Calu3 (cell line): Measurements from ENCODE around the gene XPO6. TPM values are rescaled to one million over a fixed set of nuclear protein-coding genes. Genes with fewer than 3 reads are reported as not detected.

Source experiments
- BruUV-seq: library from RNA; stranded (reverse); fragments of 400-500 nt; replicated peaks from 2 replicates; lab custom pipeline; 2021; lab: Mats Ljungman, UMichigan
- CTCF ChIA-PET: fragments of 300-600 bp; sonication (Branson Sonifier 250); formaldehyde crosslinking; loops from one replicate; lab custom pipeline; 2022; ENCODE audit warnings: antibody characterized with exemption; lab: Charles Lee
- DNase-seq: peaks from one replicate; pipeline ENCODE4 v3.0.0; 2022
- H3K27ac Mint-ChIP-seq: one replicate; pipeline ENCODE4 v1.8.0; 2022; ENCODE audit warnings: mixed read lengths; ENCODE audit not compliant: unreplicated experiment
- H3K27me3 Mint-ChIP-seq: one replicate; pipeline ENCODE4 v1.8.0; 2022; ENCODE audit warnings: mixed read lengths; ENCODE audit not compliant: unreplicated experiment
- H3K36me3 Mint-ChIP-seq: one replicate; pipeline ENCODE4 v1.8.0; 2022; ENCODE audit warnings: mild to moderate bottlenecking, moderate library complexity, mixed read lengths; ENCODE audit not compliant: insufficient read depth, unreplicated experiment
- H3K4me1 Mint-ChIP-seq: one replicate; pipeline ENCODE4 v1.8.0; 2022; ENCODE audit warnings: mild to moderate bottlenecking, low read depth, mixed read lengths; ENCODE audit not compliant: unreplicated experiment
- H3K4me3 Mint-ChIP-seq: one replicate; pipeline ENCODE4 v1.8.0; 2022; ENCODE audit warnings: mild to moderate bottlenecking, low read depth, moderate library complexity, mixed read lengths; ENCODE audit not compliant: unreplicated experiment
- H3K9me3 Mint-ChIP-seq: one replicate; pipeline ENCODE4 v1.8.0; 2022; ENCODE audit warnings: low read depth, mixed read lengths; ENCODE audit not compliant: unreplicated experiment
- CTCF ChIP-seq: fragments of 200-600 bp; IDR thresholded peaks from one replicate; pipeline ENCODE4 v1.8.0; 2022; ENCODE audit warnings: antibody characterized with exemption; ENCODE audit not compliant: unreplicated experiment
- intact Hi-C: fragments of 100-400 bp; cut with micrococcal nuclease; formaldehyde crosslinking; loops from one replicate; pipeline ENCODE4 v1.10.0; 2022; ENCODE audit not compliant: unreplicated experiment
- total RNA-seq: library from RNA; stranded (reverse); gene quantifications from 2 replicates; pipeline ENCODE4 v1.2.3, GENCODE V29; 2022

Gene XPO6
- total RNA-seq, 1 experiment from 2014 or later = 149 TPM

GRCh38 chr16:28204622-28205021 lies 7.1 kb downstream of the XPO6 start:
- no peaks in the 10 kb centered on the region for H3K9me3 Mint-ChIP-seq
- no peak overlapping the region for H3K4me3 Mint-ChIP-seq
- no peak for TF ChIP-seq CTCF
- no peak for DNase-seq
- intact Hi-C loops = no loop called here
- peaks cover 32% of the 10 kb centered on the region for H3K36me3 Mint-ChIP-seq
- no peaks in the 10 kb centered on the region for H3K27me3 Mint-ChIP-seq
- no TSS peak for BruUV-seq
- H3K27ac Mint-ChIP-seq = no peak overlapping the region
- CTCF ChIA-PET = no interaction called here
- H3K4me1 Mint-ChIP-seq = peaks cover 17% of the 10 kb centered on the region

- BruUV-seq = no TSS peak
- no peak for DNase-seq
- H3K36me3 Mint-ChIP-seq = peaks cover 32% of the 10 kb centered on the region
- CTCF ChIA-PET = no interaction called here
- intact Hi-C loops = no loop called here
- H3K4me1 Mint-ChIP-seq = peaks cover 16% of the 10 kb centered on the region
- no peak overlapping the region for H3K27ac Mint-ChIP-seq
- no peak overlapping the region for H3K4me3 Mint-ChIP-seq
- no peaks in the 10 kb centered on the region for H3K27me3 Mint-ChIP-seq
- TF ChIP-seq CTCF = no peak
- H3K9me3 Mint-ChIP-seq = no peaks in the 10 kb centered on the region
Observed at GRCh38 chr16:28204204-28204603, 7.6 kb downstream of the XPO6 start.

GRCh38 chr16:28202147-28202746 lies 9.5 kb downstream of the XPO6 start:
- H3K4me1 Mint-ChIP-seq = peaks cover 9% of the 10 kb centered on the region
- no peak for TF ChIP-seq CTCF
- intact Hi-C loops = no loop called here
- no TSS peak for BruUV-seq
- no peaks in the 10 kb centered on the region for H3K9me3 Mint-ChIP-seq
- no peaks in the 10 kb centered on the region for H3K27me3 Mint-ChIP-seq
- no peak overlapping the region for H3K27ac Mint-ChIP-seq
- CTCF ChIA-PET = no interaction called here
- no peak overlapping the region for H3K4me3 Mint-ChIP-seq
- DNase-seq = no peak
- peaks cover 18% of the 10 kb centered on the region for H3K36me3 Mint-ChIP-seq

- intact Hi-C loops = no loop called here
- Mint-ChIP-seq H3K9me3 (no peaks in the 10 kb centered on the region), H3K27me3 (no peaks in the 10 kb centered on the region), H3K27ac (no peak overlapping the region), H3K4me1 (peaks cover 9% of the 10 kb centered on the region), H3K36me3 (peaks cover 24% of the 10 kb centered on the region), H3K4me3 (no peak overlapping the region)
- CTCF ChIA-PET = no interaction called here
- no peak for TF ChIP-seq CTCF
- DNase-seq = no peak
- BruUV-seq = no TSS peak
Observed at GRCh38 chr16:28200661-28201060, 11.1 kb downstream of the XPO6 start.
